HEK293 (cell line): ENCODE data around the gene TRPM6.

Experiments
- BCL11A ChIP-seq: fragments of 450-650 bp; formaldehyde crosslinking; IDR thresholded peaks from 2 replicates; pipeline ENCODE4 v1.5.1; 2016; ENCODE audit warnings: low read depth, missing biosample characterization, missing genetic modification characterization
- HOXA7 ChIP-seq: sonication (generic); formaldehyde crosslinking; IDR thresholded peaks from 2 replicates; pipeline ENCODE4 v1.8.1; 2022; ENCODE audit warnings: missing genetic modification reagents, borderline replicate concordance
- TCF7L2 ChIP-seq: IDR thresholded peaks from 2 replicates; pipeline ENCODE4 v1.6.1; 2011; ENCODE audit warnings: low read depth, mild to moderate bottlenecking, inconsistent platforms, low read length, moderate library complexity, borderline replicate concordance
- YY1 ChIP-seq: fragments of 450-650 bp; formaldehyde crosslinking; IDR thresholded peaks from 2 replicates; pipeline ENCODE4 v1.5.1; 2018; ENCODE audit warnings: missing biosample characterization, missing genetic modification characterization
- ZNF10 ChIP-seq: fragments of 450-650 bp; formaldehyde crosslinking; IDR thresholded peaks from 2 replicates; pipeline ENCODE4 v1.5.1; 2017; ENCODE audit warnings: missing biosample characterization, missing genetic modification characterization
- ZNF112 ChIP-seq: fragments of 450-650 bp; formaldehyde crosslinking; IDR thresholded peaks from 2 replicates; pipeline ENCODE4 v1.5.0; 2017; ENCODE audit warnings: missing biosample characterization, missing genetic modification characterization
- ZNF114 ChIP-seq: fragments of 450-650 bp; formaldehyde crosslinking; IDR thresholded peaks from 2 replicates; pipeline ENCODE4 v1.5.0; 2017; ENCODE audit warnings: missing biosample characterization, missing genetic modification characterization
- ZNF132 ChIP-seq: fragments of 450-650 bp; formaldehyde crosslinking; IDR thresholded peaks from 2 replicates; pipeline ENCODE4 v1.5.1; 2017; ENCODE audit warnings: missing biosample characterization, missing genetic modification characterization, borderline replicate concordance
- ZNF239 ChIP-seq: fragments of 450-650 bp; formaldehyde crosslinking; IDR thresholded peaks from 2 replicates; pipeline ENCODE4 v1.5.1; 2016; ENCODE audit warnings: missing biosample characterization, missing genetic modification characterization
- TF ChIP-seq, protein P1 (sequence below): fragments of 450-650 bp; formaldehyde crosslinking; IDR thresholded peaks from 2 replicates; pipeline ENCODE4 v1.5.1; 2016; ENCODE audit warnings: missing biosample characterization, missing genetic modification characterization
- TF ChIP-seq, protein P2 (sequence below): fragments of 450-650 bp; formaldehyde crosslinking; IDR thresholded peaks from 2 replicates; pipeline ENCODE4 v1.5.1; 2016; ENCODE audit warnings: missing biosample characterization, missing genetic modification characterization, borderline replicate concordance
- TF ChIP-seq, protein P3 (sequence below): fragments of 450-650 bp; formaldehyde crosslinking; IDR thresholded peaks from 2 replicates; pipeline ENCODE4 v1.5.1; 2016; ENCODE audit warnings: missing biosample characterization, missing genetic modification characterization

DNA sequence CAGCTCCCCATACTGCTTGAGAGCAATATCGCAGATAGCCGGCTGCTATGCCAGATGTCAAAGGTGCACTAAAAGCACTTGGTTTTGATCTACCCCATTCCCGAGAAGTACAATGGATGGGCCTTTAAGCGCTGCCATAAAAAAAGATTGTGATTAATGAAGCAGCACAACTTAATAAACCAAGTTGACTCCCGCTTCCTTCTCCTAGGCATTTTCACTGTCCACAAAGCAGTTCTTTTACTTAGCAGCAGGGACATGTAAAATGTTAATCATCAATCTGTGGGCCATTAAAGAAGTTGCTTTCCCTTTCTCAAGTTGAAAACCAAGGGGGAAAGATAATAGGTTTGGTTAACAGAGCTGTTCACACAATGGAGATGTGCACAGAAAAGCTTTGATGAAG, 176.4 kb downstream of the TRPM6 start:
- no peak for TF ChIP-seq ZNF132 (tag by site-specific recombination)
- no peak for TF ChIP-seq ZNF112 (tag by site-specific recombination)
- no peak for TF ChIP-seq HOXA7 (CRISPR knock-in tag)
- no peak for TF ChIP-seq YY1
- TF ChIP-seq, protein P1, sequence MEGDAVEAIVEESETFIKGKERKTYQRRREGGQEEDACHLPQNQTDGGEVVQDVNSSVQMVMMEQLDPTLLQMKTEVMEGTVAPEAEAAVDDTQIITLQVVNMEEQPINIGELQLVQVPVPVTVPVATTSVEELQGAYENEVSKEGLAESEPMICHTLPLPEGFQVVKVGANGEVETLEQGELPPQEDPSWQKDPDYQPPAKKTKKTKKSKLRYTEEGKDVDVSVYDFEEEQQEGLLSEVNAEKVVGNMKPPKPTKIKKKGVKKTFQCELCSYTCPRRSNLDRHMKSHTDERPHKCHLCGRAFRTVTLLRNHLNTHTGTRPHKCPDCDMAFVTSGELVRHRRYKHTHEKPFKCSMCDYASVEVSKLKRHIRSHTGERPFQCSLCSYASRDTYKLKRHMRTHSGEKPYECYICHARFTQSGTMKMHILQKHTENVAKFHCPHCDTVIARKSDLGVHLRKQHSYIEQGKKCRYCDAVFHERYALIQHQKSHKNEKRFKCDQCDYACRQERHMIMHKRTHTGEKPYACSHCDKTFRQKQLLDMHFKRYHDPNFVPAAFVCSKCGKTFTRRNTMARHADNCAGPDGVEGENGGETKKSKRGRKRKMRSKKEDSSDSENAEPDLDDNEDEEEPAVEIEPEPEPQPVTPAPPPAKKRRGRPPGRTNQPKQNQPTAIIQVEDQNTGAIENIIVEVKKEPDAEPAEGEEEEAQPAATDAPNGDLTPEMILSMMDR (tag by site-specific recombination): no peak
- TF ChIP-seq, protein P2, sequence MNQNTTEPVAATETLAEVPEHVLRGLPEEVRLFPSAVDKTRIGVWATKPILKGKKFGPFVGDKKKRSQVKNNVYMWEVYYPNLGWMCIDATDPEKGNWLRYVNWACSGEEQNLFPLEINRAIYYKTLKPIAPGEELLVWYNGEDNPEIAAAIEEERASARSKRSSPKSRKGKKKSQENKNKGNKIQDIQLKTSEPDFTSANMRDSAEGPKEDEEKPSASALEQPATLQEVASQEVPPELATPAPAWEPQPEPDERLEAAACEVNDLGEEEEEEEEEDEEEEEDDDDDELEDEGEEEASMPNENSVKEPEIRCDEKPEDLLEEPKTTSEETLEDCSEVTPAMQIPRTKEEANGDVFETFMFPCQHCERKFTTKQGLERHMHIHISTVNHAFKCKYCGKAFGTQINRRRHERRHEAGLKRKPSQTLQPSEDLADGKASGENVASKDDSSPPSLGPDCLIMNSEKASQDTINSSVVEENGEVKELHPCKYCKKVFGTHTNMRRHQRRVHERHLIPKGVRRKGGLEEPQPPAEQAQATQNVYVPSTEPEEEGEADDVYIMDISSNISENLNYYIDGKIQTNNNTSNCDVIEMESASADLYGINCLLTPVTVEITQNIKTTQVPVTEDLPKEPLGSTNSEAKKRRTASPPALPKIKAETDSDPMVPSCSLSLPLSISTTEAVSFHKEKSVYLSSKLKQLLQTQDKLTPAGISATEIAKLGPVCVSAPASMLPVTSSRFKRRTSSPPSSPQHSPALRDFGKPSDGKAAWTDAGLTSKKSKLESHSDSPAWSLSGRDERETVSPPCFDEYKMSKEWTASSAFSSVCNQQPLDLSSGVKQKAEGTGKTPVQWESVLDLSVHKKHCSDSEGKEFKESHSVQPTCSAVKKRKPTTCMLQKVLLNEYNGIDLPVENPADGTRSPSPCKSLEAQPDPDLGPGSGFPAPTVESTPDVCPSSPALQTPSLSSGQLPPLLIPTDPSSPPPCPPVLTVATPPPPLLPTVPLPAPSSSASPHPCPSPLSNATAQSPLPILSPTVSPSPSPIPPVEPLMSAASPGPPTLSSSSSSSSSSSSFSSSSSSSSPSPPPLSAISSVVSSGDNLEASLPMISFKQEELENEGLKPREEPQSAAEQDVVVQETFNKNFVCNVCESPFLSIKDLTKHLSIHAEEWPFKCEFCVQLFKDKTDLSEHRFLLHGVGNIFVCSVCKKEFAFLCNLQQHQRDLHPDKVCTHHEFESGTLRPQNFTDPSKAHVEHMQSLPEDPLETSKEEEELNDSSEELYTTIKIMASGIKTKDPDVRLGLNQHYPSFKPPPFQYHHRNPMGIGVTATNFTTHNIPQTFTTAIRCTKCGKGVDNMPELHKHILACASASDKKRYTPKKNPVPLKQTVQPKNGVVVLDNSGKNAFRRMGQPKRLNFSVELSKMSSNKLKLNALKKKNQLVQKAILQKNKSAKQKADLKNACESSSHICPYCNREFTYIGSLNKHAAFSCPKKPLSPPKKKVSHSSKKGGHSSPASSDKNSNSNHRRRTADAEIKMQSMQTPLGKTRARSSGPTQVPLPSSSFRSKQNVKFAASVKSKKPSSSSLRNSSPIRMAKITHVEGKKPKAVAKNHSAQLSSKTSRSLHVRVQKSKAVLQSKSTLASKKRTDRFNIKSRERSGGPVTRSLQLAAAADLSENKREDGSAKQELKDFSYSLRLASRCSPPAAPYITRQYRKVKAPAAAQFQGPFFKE (tag by site-specific recombination): no peak
- TF ChIP-seq, protein P3, sequence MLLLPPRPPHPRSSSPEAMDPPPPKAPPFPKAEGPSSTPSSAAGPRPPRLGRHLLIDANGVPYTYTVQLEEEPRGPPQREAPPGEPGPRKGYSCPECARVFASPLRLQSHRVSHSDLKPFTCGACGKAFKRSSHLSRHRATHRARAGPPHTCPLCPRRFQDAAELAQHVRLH (tag by site-specific recombination): no peak
- no peak for TF ChIP-seq ZNF114 (tag by site-specific recombination)
- TF ChIP-seq ZNF10: no peak
- TF ChIP-seq ZNF239: no peak
- no peak for TF ChIP-seq TCF7L2
- TF ChIP-seq BCL11A (tag by site-specific recombination): no peak
